GM10847 (cell line): ENCODE data around the gene PPP1R36.

Source experiments
- POLR2A ChIP-seq: IDR thresholded peaks from 2 replicates; pipeline ENCODE4 v1.6.1; 2011; ENCODE audit not compliant: insufficient read length; ENCODE audit errors: extremely low read depth

Gene PPP1R36

DNA sequence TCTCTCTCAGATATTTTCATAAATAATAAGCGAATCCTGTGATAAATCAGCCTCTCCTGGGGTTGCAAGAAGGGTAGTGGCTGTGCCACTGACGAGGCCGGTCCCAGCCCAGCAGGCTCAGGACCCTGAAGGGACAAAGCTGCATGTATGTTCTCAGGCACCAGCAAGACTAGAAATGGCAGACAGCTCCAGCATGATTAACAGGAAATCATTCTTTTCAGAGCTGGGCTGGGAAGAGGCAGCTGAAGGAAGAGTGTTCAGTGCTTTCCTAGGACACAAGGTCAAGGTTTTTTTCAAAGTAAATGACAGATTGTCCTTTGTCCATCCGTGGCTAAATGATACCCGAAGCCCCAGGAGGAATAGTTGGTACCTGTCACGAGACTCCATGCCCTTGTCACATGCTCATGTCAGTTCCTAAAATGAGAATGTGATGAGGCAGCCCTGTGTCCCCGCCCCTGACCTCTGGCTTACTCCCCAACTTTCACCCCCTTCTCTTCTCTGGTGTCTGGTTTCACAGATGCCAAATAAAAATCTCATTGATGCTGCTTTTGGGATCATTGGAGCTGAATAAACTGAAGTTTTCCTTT, 65.1 kb downstream of the PPP1R36 start:
- no peak for TF ChIP-seq POLR2A

DNA sequence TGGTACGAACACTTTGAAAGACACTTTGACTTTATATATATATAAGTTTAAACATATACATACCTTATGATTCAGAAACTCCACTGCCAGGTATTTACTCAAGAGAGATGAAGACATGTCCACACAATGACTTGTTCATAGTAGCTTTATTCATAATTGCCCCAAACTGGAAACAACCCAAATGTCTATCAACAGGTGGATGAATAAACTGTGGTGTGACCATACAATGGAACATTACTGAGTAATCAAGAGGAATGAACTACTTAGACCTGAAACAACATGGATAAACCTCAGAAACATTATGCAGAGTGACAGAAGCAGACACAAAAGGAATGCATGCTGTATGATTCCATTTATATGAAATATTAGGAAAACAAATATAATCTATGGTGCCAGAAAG, 71.1 kb downstream of the PPP1R36 start:
- TF ChIP-seq POLR2A, result no peak

DNA sequence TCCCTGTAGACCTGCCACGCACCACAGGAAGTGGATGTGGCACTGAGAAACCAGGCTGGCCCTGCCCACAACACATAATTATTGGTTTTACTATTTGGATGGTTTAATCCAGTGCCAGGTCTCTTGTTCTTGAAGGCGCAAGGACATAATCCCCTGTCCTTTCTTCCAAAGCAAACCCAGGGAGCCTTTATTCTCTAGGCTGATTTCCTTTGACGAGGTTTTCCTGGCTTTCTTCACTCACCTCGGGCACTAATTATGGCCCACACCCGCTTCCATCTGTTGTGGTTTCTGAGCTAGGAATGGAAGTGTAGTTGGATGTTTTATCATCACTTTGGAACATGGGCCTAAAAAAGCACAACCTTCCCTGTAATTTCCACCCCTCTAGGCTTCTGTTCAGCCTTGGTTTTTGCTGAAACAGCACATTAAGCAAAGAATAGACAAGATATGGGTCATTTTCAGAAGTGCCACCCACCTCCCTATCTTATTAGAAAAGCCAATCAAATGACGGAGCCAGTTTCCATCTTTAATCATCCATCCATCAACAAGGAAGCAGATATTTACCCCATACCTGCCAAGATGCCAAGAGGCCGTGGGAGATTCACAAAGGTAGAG, 73.9 kb downstream of the PPP1R36 start:
- no peak for TF ChIP-seq POLR2A

DNA sequence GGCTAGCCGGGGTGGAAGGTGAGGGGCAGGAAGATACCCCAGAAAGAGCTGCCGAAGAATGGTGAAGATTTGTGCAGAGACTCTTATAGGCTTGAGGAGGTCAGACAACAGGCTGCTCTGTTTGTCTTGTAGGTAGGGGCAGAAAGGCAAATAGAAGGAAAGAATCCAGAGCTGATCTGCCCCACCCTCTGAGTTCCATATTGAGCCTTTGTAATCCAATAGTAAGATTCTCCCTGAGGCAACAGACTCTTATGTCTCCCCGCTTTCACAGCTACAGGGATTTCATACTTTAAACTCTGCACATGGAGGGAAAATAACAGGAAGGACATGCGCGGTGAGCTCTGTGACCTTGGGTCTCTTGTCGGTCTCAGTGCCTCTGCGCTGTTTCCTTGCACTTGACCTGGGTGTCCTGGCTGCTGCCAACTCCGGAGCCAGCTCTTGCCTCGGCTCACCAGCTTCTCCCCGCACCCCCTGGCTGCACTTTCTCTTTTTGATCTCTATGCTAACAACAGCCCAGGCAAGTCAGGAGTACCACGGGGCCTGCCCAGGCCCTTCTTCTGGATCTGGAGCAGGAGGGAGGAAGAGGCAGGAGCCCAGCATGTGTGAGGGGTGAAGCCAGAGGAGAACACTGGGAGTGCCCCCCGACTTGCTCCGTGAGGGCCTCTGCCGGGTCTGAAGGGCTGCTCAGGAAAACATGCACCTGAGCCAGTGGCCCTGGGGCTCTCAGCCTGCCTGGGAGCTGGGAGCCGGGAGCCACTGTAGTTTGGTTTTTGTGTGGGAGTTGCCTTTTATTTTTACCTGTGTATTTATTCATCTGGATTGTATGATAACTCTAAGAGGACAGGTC, 75.8 kb downstream of the PPP1R36 start:
- no peak for TF ChIP-seq POLR2A

DNA sequence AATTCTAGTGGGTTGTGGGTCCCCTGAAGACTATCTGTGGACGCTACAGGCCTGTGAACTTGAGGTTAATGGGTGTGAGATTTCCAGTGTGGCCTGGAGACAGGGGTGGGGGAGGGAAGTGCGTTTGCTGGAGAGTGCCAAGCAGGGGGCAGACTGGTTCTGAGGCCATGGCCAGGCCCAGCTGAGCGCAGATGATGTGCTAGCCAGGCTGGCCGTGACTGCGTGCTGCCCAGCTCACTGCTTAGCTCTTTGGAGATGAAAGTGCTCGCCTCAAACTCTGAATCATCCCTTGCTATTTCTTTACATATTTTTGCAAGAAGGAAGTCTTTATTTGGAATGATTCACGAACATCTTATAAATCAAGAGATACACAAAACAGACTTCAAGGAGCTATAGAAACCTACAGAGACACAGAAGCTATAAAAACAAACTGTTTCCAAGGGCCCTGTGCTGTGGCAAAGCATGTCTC, 79.2 kb downstream of the PPP1R36 start:
- TF ChIP-seq POLR2A, result no peak

DNA sequence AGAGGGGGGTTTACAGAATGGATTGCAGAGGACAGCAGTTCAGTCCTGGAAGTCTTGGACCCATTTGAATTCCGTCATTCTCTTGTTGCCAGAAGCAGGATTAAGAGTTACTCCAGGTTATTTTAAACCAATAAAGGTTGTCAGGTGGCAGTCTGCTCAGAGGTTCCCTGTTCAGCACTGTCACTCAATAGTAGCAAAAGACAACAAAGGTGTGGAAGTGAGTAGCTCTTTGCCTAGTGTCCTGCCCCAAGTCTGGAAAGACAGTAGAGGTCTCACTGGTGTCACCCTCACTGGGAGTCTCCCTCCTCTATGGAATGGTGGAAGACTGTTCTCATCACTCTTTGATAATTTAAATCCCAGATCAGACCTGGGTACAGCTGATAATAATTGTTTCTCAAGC, 81.0 kb downstream of the PPP1R36 start:
- no peak for TF ChIP-seq POLR2A

DNA sequence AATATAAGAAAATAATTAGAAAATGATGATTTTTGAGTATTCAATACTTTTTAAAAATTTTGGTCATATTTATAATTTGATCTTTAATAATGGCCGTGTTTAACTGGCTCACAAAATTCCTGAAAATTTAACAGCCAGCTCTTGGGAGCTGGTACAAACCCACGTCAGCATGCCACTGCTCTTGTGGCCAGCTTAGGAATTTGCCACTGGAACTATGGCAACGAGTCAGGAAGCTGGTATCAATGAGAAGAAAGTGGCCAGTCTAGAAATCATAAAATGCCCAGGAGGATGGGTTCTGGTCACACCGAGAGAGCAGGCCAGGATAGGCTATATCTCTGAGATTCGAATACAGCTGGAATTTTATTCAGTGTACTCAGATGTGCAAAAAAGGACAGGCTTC, 82.3 kb downstream of the PPP1R36 start:
- no peak for TF ChIP-seq POLR2A

DNA sequence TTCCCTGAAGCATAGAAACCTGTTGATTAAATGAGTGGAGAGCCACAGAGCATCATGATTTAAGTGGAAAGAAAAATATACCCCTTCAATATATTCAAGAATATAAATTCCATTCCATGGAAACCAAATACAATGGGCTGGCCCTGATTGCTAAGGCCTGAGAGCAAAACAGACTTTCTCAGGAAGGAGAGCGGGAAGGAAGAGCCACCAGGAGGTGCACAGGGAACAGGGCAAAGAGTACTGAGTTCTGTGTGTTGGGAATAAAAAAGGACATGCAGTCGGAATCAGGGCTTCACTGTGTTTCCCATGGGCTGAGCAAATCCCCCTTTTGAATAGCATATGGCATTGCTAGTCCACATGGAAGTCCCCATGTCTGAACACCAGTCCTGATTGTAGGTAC, 84.8 kb downstream of the PPP1R36 start:
- no peak for TF ChIP-seq POLR2A

DNA sequence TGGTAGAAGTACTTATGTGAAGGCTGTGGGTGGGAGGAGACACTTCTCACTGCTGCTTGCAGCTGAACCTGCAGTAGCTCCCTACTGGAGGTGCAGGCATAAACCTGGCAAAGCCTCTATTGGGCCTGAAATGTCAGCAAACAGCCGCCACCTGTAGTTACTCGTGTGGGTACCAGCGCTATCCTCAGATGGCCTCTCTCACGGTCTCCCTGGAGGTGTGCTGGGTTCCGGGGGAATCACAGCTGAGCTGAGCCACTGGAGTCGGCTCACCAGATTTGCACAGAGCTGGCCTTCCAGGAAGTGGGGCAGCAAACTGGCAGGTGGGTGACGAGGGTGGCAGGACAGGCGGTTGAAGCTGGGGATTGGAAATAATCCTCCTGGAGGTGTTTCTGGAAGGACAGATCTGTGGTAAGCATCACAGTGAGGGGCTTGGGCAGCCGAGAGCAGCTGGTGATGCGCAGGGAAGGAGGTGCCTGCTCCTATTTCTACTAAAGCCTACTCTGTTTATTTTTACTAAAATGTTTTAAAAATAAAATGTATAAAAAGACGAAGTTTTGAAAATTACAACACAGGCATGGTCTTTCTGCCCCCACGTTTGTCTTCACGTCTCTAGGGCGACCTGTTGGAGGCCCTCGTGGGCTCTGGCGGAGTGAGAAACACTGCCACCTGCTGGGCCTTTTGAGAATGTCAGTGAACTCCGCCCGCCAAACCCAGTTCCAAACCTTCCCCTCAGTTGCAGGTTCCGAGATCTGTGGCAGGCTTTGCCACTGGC, 86.6 kb downstream of the PPP1R36 start:
- TF ChIP-seq POLR2A, result no peak

DNA sequence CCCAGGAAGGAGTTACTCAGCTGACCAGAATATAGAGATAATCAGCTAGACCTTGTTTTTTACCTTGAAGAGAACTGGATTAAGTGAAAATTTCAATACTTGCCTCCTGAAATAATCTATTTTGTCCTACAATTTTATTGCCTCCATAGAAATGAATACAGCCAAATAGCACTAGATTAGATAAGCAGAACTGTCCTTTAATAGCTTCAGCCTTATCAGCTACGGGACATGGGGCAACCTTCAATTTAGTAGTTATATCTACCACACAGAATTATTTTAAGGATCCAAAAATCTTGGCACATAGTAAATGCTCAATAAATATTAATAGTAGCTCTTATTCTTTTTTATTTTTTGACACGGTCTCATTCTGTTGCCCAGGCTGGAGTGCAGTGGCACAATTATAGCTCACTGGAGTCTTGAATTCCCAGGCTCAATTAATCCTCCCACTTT, 87.2 kb downstream of the PPP1R36 start:
- no peak for TF ChIP-seq POLR2A

DNA sequence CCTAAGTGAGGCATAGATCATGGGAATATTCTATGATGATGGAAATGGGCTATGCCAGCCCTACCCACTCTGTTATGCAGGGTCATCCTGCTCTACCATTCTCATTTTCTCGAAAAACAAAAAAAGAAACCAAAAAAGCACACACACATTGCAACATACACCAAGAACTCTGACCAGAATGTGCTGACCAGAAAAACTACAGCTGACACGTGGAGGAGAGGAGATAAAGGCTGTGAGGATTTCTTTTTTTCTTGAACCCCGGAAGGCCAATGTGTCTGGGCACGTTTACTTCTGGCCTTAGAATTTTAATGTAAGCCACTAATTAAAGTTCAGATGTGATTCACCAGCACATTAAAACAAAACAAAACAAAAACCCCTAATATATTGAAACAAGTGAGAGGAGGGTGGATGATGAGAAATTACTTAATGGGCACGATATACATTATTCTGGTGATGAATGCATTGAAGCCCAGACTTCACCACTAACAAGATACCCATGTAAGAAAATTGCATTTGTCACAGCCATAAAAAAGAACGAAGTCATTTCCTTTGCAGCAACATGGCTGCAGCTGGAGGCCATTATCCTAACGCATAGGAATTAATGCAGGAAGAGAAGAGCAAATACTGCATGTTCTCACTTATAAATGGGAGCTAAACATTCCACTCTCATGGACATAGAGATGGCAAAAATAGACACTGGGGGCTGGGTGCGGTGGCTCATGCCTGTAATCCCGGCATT, 88.1 kb downstream of the PPP1R36 start:
- no peak for TF ChIP-seq POLR2A

DNA sequence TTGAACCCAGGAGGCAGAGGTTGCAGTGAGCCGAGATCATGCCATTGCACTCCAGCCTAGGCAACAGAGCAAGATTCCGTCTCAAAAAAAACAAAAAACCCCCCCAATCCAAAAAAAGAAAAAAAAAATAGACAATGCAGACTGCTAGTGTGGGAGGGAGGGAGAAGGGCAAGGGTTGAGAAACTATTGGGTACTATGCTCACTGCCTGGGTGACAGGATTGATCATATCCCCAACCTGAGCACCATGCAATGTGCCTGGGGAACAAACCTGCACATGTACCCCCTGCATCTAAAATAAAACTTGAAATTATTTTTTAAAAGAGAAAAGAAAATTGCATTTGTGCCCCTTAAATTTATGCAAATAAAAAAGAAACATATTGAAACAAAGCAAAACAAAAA, 88.9 kb downstream of the PPP1R36 start:
- TF ChIP-seq POLR2A, result no peak
